HEK293 (cell line): ENCODE measurements around the gene RASSF3.

ENCODE experiments used
- CTCF ChIA-PET: fragments of 350-600 bp; formaldehyde crosslinking; extraction: SDS; loops from one replicate; lab custom pipeline; 2021; ENCODE audit warnings: antibody characterized with exemption; lab: Yijun Ruan, JAX
- POLR2A ChIA-PET: fragments of 300-600 bp; formaldehyde crosslinking; extraction: SDS; loops from one replicate; lab custom pipeline; 2020; ENCODE audit warnings: antibody characterized with exemption, inconsistent platforms; lab: Yijun Ruan, JAX
- H3K27ac ChIP-seq: fragments of 200-500 bp; sonication (Bioruptor generic); 2 replicates; pipeline ENCODE4 v1.5.1; 2014; ENCODE audit warnings: low read depth, low read length, control low read depth, inconsistent platforms; ENCODE audit errors: extremely low read depth
- H3K36me3 ChIP-seq, 2 experiments: fragments of 200-500 bp in 1 of 2; sonication (Bioruptor generic) in 1 of 2; 1 replicate in 1 of 2; 2 replicates in 1 of 2; pipeline ENCODE4 v1.5.1; 2014 to 2017; ENCODE audit warnings: inconsistent platforms in 2 of 2, low read length in 2 of 2; ENCODE audit not compliant: control insufficient read depth in 2 of 2, insufficient read depth in 1 of 2
- H3K4me1 ChIP-seq: fragments of 200-500 bp; sonication (Bioruptor generic); 2 replicates; pipeline ENCODE4 v1.5.1; 2014; ENCODE audit warnings: mild to moderate bottlenecking, low read length, inconsistent platforms; ENCODE audit not compliant: control insufficient read depth, insufficient read depth
- H3K4me3 ChIP-seq: 2 replicates; pipeline ENCODE4 v1.5.1; 2011; ENCODE audit warnings: low read depth, mild to moderate bottlenecking, control low read depth, low read length, moderate library complexity
- H3K9me3 ChIP-seq: fragments of 200-500 bp; sonication (Bioruptor generic); 2 replicates; pipeline ENCODE4 v1.5.1; 2014; ENCODE audit warnings: low read depth, low read length, inconsistent platforms; ENCODE audit not compliant: control insufficient read depth, insufficient read depth
- BCL11A ChIP-seq: fragments of 450-650 bp; formaldehyde crosslinking; IDR thresholded peaks from 2 replicates; pipeline ENCODE4 v1.5.1; 2016; ENCODE audit warnings: low read depth, missing biosample characterization, missing genetic modification characterization
- ELK4 ChIP-seq: IDR thresholded peaks from 2 replicates; pipeline ENCODE4 v1.6.1; 2011; ENCODE audit warnings: mild to moderate bottlenecking, low read depth, low read length, borderline replicate concordance
- GLIS2 ChIP-seq: fragments of 450-650 bp; formaldehyde crosslinking; IDR thresholded peaks from 2 replicates; pipeline ENCODE4 v1.5.1; 2016; ENCODE audit warnings: missing biosample characterization, missing genetic modification characterization
- HOXD13 ChIP-seq: sonication (generic); formaldehyde crosslinking; IDR thresholded peaks from 2 replicates; pipeline ENCODE4 v1.8.0; 2022; ENCODE audit warnings: missing genetic modification reagents, borderline replicate concordance
- KLF7 ChIP-seq: fragments of 450-650 bp; formaldehyde crosslinking; IDR thresholded peaks from 2 replicates; pipeline ENCODE4 v1.5.1; 2016; ENCODE audit warnings: missing biosample characterization, missing genetic modification characterization, borderline replicate concordance
- PBX3 ChIP-seq: sonication (generic); formaldehyde crosslinking; IDR thresholded peaks from 2 replicates; pipeline ENCODE4 v1.8.1; 2022; ENCODE audit warnings: mild to moderate bottlenecking, moderate library complexity, missing genetic modification reagents
- SETDB1 ChIP-seq: IDR thresholded peaks from one replicate; pipeline ENCODE4 v1.6.1; 2017; ENCODE audit warnings: mild to moderate bottlenecking, low read length, moderate library complexity, mixed read lengths; ENCODE audit not compliant: insufficient read length
- ZBTB44 ChIP-seq: fragments of 450-650 bp; IDR thresholded peaks from 2 replicates; pipeline ENCODE4 v1.5.1; 2018; ENCODE audit warnings: missing biosample characterization, mild to moderate bottlenecking, missing genetic modification characterization
- ZBTB8A ChIP-seq: fragments of 450-650 bp; formaldehyde crosslinking; IDR thresholded peaks from 2 replicates; pipeline ENCODE4 v1.5.1; 2016; ENCODE audit warnings: missing biosample characterization, missing genetic modification characterization
- ZNF155 ChIP-seq: fragments of 450-650 bp; formaldehyde crosslinking; IDR thresholded peaks from 2 replicates; pipeline ENCODE4 v1.5.1; 2016; ENCODE audit warnings: missing biosample characterization, missing genetic modification characterization
- ZNF184 ChIP-seq: fragments of 450-650 bp; IDR thresholded peaks from 2 replicates; pipeline ENCODE4 v1.5.1; 2018; ENCODE audit warnings: missing biosample characterization, mild to moderate bottlenecking, missing genetic modification characterization
- ZNF19 ChIP-seq: fragments of 450-650 bp; formaldehyde crosslinking; IDR thresholded peaks from 2 replicates; pipeline ENCODE4; 2016; ENCODE audit warnings: missing biosample characterization, missing genetic modification characterization, low read depth
- ZNF211 ChIP-seq: fragments of 450-650 bp; formaldehyde crosslinking; IDR thresholded peaks from 2 replicates; pipeline ENCODE4 v1.5.1; 2016; ENCODE audit warnings: low read depth, missing biosample characterization, missing genetic modification characterization
- ZNF274 ChIP-seq, 2 experiments: fragments of 200-500 bp in 1 of 2; fragments of 450-650 bp in 1 of 2; sonication (Bioruptor generic) in 1 of 2; formaldehyde crosslinking in 1 of 2; IDR thresholded peaks; 2 replicates each; pipeline versions ENCODE4 v1.5.1 to v1.6.1; 2014 to 2016; ENCODE audit warnings: borderline replicate concordance in 1 of 2, inconsistent platforms in 1 of 2, low read length in 1 of 2, missing biosample characterization in 1 of 2, missing genetic modification characterization in 1 of 2
- ZNF335 ChIP-seq: fragments of 450-650 bp; formaldehyde crosslinking; conservative IDR thresholded peaks from 2 replicates; pipeline ENCODE4 v1.5.1; 2016; ENCODE audit warnings: missing biosample characterization, missing genetic modification characterization
- ZNF394 ChIP-seq: fragments of 450-650 bp; formaldehyde crosslinking; IDR thresholded peaks from 2 replicates; pipeline ENCODE4 v1.5.1; 2016; ENCODE audit warnings: missing biosample characterization, missing genetic modification characterization, mild to moderate bottlenecking, moderate library complexity, borderline replicate concordance
- ZNF416 ChIP-seq: fragments of 450-650 bp; formaldehyde crosslinking; IDR thresholded peaks from 2 replicates; pipeline ENCODE4 v1.5.1; 2016; ENCODE audit warnings: missing biosample characterization, missing genetic modification characterization
- ZNF426 ChIP-seq: fragments of 450-650 bp; formaldehyde crosslinking; IDR thresholded peaks from 2 replicates; pipeline ENCODE4 v1.5.1; 2017; ENCODE audit warnings: missing biosample characterization, missing genetic modification characterization, mild to moderate bottlenecking, inconsistent platforms, moderate library complexity
- ZNF449 ChIP-seq: fragments of 450-650 bp; formaldehyde crosslinking; IDR thresholded peaks from 2 replicates; pipeline ENCODE4 v1.5.1; 2017; ENCODE audit warnings: missing biosample characterization, mild to moderate bottlenecking, missing genetic modification characterization, moderate library complexity
- ZNF529 ChIP-seq: fragments of 450-650 bp; formaldehyde crosslinking; IDR thresholded peaks from 2 replicates; pipeline ENCODE4 v1.5.1; 2017; ENCODE audit warnings: missing genetic modification characterization, missing biosample characterization; ENCODE audit not compliant: insufficient replicate concordance
- ZNF580 ChIP-seq: fragments of 450-650 bp; formaldehyde crosslinking; IDR thresholded peaks from 2 replicates; pipeline ENCODE4 v1.5.1; 2016; ENCODE audit warnings: missing biosample characterization, missing genetic modification characterization
- ZNF610 ChIP-seq: fragments of 450-650 bp; formaldehyde crosslinking; IDR thresholded peaks from 2 replicates; pipeline ENCODE4 v1.5.1; 2016; ENCODE audit warnings: missing biosample characterization, missing genetic modification characterization, borderline replicate concordance
- ZNF792 ChIP-seq: fragments of 450-650 bp; formaldehyde crosslinking; IDR thresholded peaks from 2 replicates; pipeline ENCODE4 v1.5.1; 2016; ENCODE audit warnings: missing biosample characterization, missing genetic modification characterization
- ZNF830 ChIP-seq: fragments of 450-650 bp; IDR thresholded peaks from 2 replicates; pipeline ENCODE4 v1.5.0; 2018; ENCODE audit warnings: missing biosample characterization, missing genetic modification characterization, low read depth, mild to moderate bottlenecking, moderate library complexity
- ZSCAN5A ChIP-seq: fragments of 450-650 bp; formaldehyde crosslinking; IDR thresholded peaks from 2 replicates; pipeline ENCODE4 v1.5.1; 2016; ENCODE audit warnings: missing biosample characterization, missing genetic modification characterization
- ZXDB ChIP-seq: fragments of 450-650 bp; formaldehyde crosslinking; IDR thresholded peaks from 2 replicates; pipeline ENCODE4 v1.5.1; 2016; ENCODE audit warnings: missing biosample characterization, missing genetic modification characterization

Gene RASSF3

GRCh38 chr12:64574837-64575236 is 35.5 kb upstream of the RASSF3 start:
- TF ChIP-seq ZNF792 (tag by site-specific recombination) (no peak), GLIS2 (no peak), ZNF830 (tag by site-specific recombination) (no peak), ZSCAN5A (tag by site-specific recombination) (0 out of 2 replicates have a peak, but pooled peaks have one; percentile 28), ZNF19 (tag by site-specific recombination) (no peak), ZNF529 (tag by site-specific recombination) (no peak), ZNF580 (tag by site-specific recombination) (0 out of 2 replicates have a peak, but pooled peaks have one; percentile 43), ZNF426 (tag by site-specific recombination) (no peak), SETDB1 (peak; percentile 94), PBX3 (CRISPR knock-in tag) (no peak)
- ChIA-PET CTCF (interaction anchor here (0.6 to 1.0 kb wide), 2 partner anchors 36 to 121 kb away, joined by 3 to 4 read pairs; no protein-coding TSS in a partner anchor), POLR2A (no interaction called here)
- Histone ChIP-seq H3K36me3 (no peaks in the 10 kb centered on the region), H3K4me3 (no peak overlapping the region), H3K4me1 (no peaks in the 10 kb centered on the region), H3K27ac (no peak overlapping the region), H3K9me3 (no peaks in the 10 kb centered on the region)

- CTCF ChIA-PET = no interaction called here
- no peaks in the 10 kb centered on the region for H3K4me1 ChIP-seq
- H3K36me3 ChIP-seq = no peaks in the 10 kb centered on the region
- POLR2A ChIA-PET = no interaction called here
- H3K27ac ChIP-seq = no peak overlapping the region
- H3K4me3 ChIP-seq = no peak overlapping the region
- TF ChIP-seq ZBTB8A (tag by site-specific recombination) (no peak), ZNF211 (no peak), BCL11A (tag by site-specific recombination) (no peak), ZNF274 (IDR thresholded peaks at IDR 0.05; ENCODE audit: low read length) (no peak), ZNF274 (tag by site-specific recombination; IDR thresholded peaks at IDR 0.05; ENCODE audit: borderline replicate concordance) (no peak), ZNF394 (tag by site-specific recombination) (no peak), KLF7 (no peak), ZNF335 (tag by site-specific recombination) (no peak), ZNF184 (no peak), ZNF610 (no peak), ZXDB (tag by site-specific recombination) (no peak), ZNF449 (tag by site-specific recombination) (no peak), ZNF416 (tag by site-specific recombination) (no peak), HOXD13 (no peak), ZNF155 (no peak), ZBTB44 (tag by site-specific recombination) (no peak), ELK4 (no peak)
- TF ChIP-seq, all 188 proteins: peak for 0
- no peaks in the 10 kb centered on the region for H3K9me3 ChIP-seq
Measured at GRCh38 chr12:64577046-64577445, 33.2 kb upstream of the RASSF3 start.
